ENCODE results near the gene ZSCAN20.
A peak's percentile ranks its signal among the peaks of the same experiment; 100 is the strongest.

ZSCAN20 gene

DNA sequence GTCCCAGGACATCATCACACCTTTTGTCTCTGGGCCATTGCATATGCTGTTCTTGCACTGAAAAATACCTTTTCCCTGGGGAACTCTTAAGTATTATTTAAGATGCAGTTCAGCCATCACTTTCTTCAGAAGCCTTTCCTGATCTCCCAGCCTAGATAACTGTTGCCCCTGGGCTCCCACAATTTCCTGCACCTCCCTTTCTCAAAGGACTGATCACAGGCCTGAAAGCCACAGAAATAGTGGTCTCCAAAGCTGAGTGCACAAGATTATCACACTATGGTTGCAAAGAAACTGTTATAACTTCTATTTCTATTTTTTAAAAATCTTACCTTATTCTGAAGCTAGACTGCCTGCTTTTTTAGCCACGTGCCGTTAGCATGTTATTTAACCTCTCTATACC is 2.8 kb upstream of the ZSCAN20 start:
- H3K27ac ChIP-seq, result no peak overlapping the region
- no peak for DNase-seq (ENCODE audit: low spot score)
- TF ChIP-seq, protein P1, sequence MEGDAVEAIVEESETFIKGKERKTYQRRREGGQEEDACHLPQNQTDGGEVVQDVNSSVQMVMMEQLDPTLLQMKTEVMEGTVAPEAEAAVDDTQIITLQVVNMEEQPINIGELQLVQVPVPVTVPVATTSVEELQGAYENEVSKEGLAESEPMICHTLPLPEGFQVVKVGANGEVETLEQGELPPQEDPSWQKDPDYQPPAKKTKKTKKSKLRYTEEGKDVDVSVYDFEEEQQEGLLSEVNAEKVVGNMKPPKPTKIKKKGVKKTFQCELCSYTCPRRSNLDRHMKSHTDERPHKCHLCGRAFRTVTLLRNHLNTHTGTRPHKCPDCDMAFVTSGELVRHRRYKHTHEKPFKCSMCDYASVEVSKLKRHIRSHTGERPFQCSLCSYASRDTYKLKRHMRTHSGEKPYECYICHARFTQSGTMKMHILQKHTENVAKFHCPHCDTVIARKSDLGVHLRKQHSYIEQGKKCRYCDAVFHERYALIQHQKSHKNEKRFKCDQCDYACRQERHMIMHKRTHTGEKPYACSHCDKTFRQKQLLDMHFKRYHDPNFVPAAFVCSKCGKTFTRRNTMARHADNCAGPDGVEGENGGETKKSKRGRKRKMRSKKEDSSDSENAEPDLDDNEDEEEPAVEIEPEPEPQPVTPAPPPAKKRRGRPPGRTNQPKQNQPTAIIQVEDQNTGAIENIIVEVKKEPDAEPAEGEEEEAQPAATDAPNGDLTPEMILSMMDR (conservative IDR thresholded peaks at IDR 0.05; ENCODE audit: low read depth), result no peak
- ChIA-PET POLR2A (ENCODE audit: low non-redundant PET) (no interaction called here), CTCF (interaction anchor here (0.6 to 3.5 kb wide), 4 partner anchors 109 to 383 kb away, joined by 3 to 15 read pairs (median 4); no protein-coding TSS in a partner anchor)

GRCh38 chr1:33470495-33471012 is 1.9 kb upstream of the ZSCAN20 start:
- ChIA-PET CTCF (interaction anchor here (0.6 to 3.5 kb wide), 15 partner anchors 9 to 1079 kb away, joined by 3 to 15 read pairs (median 3); no protein-coding TSS in a partner anchor), POLR2A (ENCODE audit: low non-redundant PET) (interaction anchor here (0.6 kb wide), 2 partner anchors 119 to 1070 kb away, joined by 3 to 4 read pairs; no protein-coding TSS in a partner anchor)
- TF ChIP-seq, protein P1 (conservative IDR thresholded peaks at IDR 0.05; ENCODE audit: low read depth), result peak; percentile 84

GRCh38 chr1:33471416-33471815 is 1.0 kb upstream of the ZSCAN20 start:
- DNase-seq (ENCODE audit: low spot score), result no peak
- ChIA-PET CTCF (interaction anchor here (0.6 to 3.5 kb wide), 7 partner anchors 8 to 372 kb away, joined by 3 to 15 read pairs (median 3); no protein-coding TSS in a partner anchor), POLR2A (ENCODE audit: low non-redundant PET) (no interaction called here)
- H3K27ac ChIP-seq, result 0 out of 2 replicates have a peak overlapping the region, but pooled peaks have one; percentile 64
- TF ChIP-seq, protein P1 (conservative IDR thresholded peaks at IDR 0.05; ENCODE audit: low read depth), result no peak

More at GRCh38 chr1:33470495-33471012, 1.9 kb upstream of the ZSCAN20 start:
- peak overlapping the region; percentile 64 for H3K27ac ChIP-seq
- DNase-seq (ENCODE audit: low spot score), result peak; percentile 89

- no peak overlapping the region for H3K27ac ChIP-seq
- TF ChIP-seq, protein P1 (conservative IDR thresholded peaks at IDR 0.05; ENCODE audit: low read depth), result no peak
- POLR2A ChIA-PET (ENCODE audit: low non-redundant PET), result no interaction called here
- CTCF ChIA-PET, result interaction anchor here (0.6 kb wide), 1 partner anchor 1020 kb away, joined by 3 read pairs; no protein-coding TSS in a partner anchor
- no peak for DNase-seq (ENCODE audit: low spot score)
Observed at GRCh38 chr1:33473900-33474299, 1.5 kb downstream of the ZSCAN20 start.

- TF ChIP-seq, protein P1 (conservative IDR thresholded peaks at IDR 0.05; ENCODE audit: low read depth), result no peak
- CTCF ChIA-PET, result interaction anchor here (0.6 kb wide), 1 partner anchor 135 kb away, joined by 3 read pairs; no protein-coding TSS in a partner anchor
- POLR2A ChIA-PET (ENCODE audit: low non-redundant PET), result interaction anchor here (1.1 kb wide), 1 partner anchor 15 kb away, joined by 6 read pairs; no protein-coding TSS in a partner anchor
- DNase-seq (ENCODE audit: low spot score), result no peak
- no peak overlapping the region for H3K27ac ChIP-seq
Observed at GRCh38 chr1:33477451-33477850, 5.0 kb downstream of the ZSCAN20 start.

- DNase-seq (ENCODE audit: low spot score), result no peak
- ChIA-PET CTCF (no interaction called here), POLR2A (ENCODE audit: low non-redundant PET) (interaction anchor here (0.6 kb wide), 1 partner anchor 8 kb away, joined by 3 read pairs; no protein-coding TSS in a partner anchor)
- TF ChIP-seq, protein P1 (conservative IDR thresholded peaks at IDR 0.05; ENCODE audit: low read depth), result no peak
- no peak overlapping the region for H3K27ac ChIP-seq
Observed at GRCh38 chr1:33482412-33482811, 10.0 kb downstream of the ZSCAN20 start.
